HTERT RPE-1 (cell line): Measurements from ENCODE around the gene TBR1.

ENCODE experiments used
- in situ Hi-C: fragments of 300-500 bp; cut with MboI; formaldehyde crosslinking; loops from 4 replicates; pipeline ENCODE4 v1.14.3; 2020; ENCODE audit warnings: low sequenced_read_pairs

Gene TBR1

GRCh38 chr2:161415987-161416707 lies at the start of gene TBR1:
TSS of gene TBR1 (plus strand) at chr2:161416297. CDS start at chr2:161416411, 114 bp downstream.
- in situ Hi-C loops = no loop called here

GRCh38 chr2:161367675-161368074 lies 48.4 kb upstream of the TBR1 start:
- in situ Hi-C loops = no loop called here

GRCh38 chr2:161369311-161369710 lies 46.8 kb upstream of the TBR1 start:
- in situ Hi-C loops = no loop called here

GRCh38 chr2:161370981-161371380 lies 45.1 kb upstream of the TBR1 start:
- in situ Hi-C loops = no loop called here

- in situ Hi-C loops = no loop called here
Measured at GRCh38 chr2:161371869-161372268, 44.2 kb upstream of the TBR1 start.

- in situ Hi-C loops = no loop called here
Measured at GRCh38 chr2:161373942-161374341, 42.2 kb upstream of the TBR1 start.

- in situ Hi-C loops = no loop called here
Measured at GRCh38 chr2:161374446-161374845, 41.7 kb upstream of the TBR1 start.

- in situ Hi-C loops = no loop called here
Measured at GRCh38 chr2:161379740-161380139, 36.4 kb upstream of the TBR1 start.

- in situ Hi-C loops = no loop called here
Measured at GRCh38 chr2:161381546-161381945, 34.6 kb upstream of the TBR1 start.

GRCh38 chr2:161382747-161383146 lies 33.4 kb upstream of the TBR1 start:
- in situ Hi-C loops = no loop called here

GRCh38 chr2:161384864-161385263 lies 31.2 kb upstream of the TBR1 start:
- in situ Hi-C loops = no loop called here

GRCh38 chr2:161386228-161386824 lies 29.8 kb upstream of the TBR1 start:
- in situ Hi-C loops = no loop called here

GRCh38 chr2:161388146-161388779 lies 27.8 kb upstream of the TBR1 start:
- in situ Hi-C loops = no loop called here

- in situ Hi-C loops = no loop called here
Measured at GRCh38 chr2:161391737-161392506, 24.2 kb upstream of the TBR1 start.

GRCh38 chr2:161400076-161400475 lies 16.0 kb upstream of the TBR1 start:
- in situ Hi-C loops = no loop called here

GRCh38 chr2:161402297-161402696 lies 13.8 kb upstream of the TBR1 start:
- in situ Hi-C loops = no loop called here

- in situ Hi-C loops = no loop called here
Measured at GRCh38 chr2:161406316-161406715, 9.8 kb upstream of the TBR1 start.

GRCh38 chr2:161407597-161407996 lies 8.5 kb upstream of the TBR1 start:
- in situ Hi-C loops = no loop called here

- in situ Hi-C loops = no loop called here
Measured at GRCh38 chr2:161409308-161409907, 6.7 kb upstream of the TBR1 start.

- in situ Hi-C loops = no loop called here
Measured at GRCh38 chr2:161412346-161412745, 3.8 kb upstream of the TBR1 start.
